GM18505 (cell line): ENCODE results near the gene OGG1.
A peak's percentile ranks its signal among the peaks of the same experiment; 100 is the strongest.

Experiments
- ATAC-seq: cut with Tn5 transposase; IDR thresholded peaks from one replicate; pipeline ENCODE4 v1.9.1; 2021; ENCODE audit not compliant: unreplicated experiment
- POLR2A ChIP-seq: IDR thresholded peaks from 4 replicates; pipeline ENCODE4 v1.6.1; 2011; ENCODE audit warnings: borderline replicate concordance; ENCODE audit not compliant: insufficient read depth, insufficient read length; ENCODE audit errors: extremely low read depth

Gene OGG1

DNA sequence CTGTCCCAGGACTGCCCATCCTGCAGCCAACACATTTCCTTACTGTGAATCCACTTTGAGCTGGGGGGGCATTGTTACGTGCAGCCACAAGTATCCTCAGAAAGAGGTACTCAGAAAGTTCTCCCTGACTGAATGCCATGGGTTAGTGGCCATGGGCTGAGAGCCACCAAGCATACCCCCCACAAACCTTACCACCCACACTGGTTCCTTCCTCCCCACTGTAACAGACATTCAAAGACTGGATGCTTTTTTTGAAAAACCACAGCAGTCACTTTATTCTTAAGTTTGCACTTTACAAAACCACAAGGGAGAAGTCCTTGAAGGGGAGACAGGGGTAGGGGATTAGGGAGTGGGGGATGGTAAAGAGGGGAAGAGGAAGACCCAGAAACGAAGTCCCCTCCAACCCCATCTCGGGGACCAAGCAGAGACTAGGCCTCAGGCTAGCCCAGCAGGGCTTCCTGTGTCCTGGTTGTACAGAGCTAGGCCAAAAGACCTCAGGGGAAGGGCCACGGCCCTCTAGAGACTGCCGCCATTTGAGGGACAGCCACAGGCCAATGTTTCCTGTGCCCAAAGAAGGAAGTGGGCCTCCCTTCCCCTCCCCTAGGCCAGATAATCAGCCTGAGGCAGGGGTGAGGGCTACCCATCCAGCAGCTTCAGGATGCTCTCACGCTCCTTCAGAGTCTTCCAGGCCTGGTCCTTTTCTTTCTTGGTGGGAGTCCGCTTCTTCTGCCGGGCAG is 30.1 kb downstream of the OGG1 start:
- TF ChIP-seq POLR2A, result no peak
- ATAC-seq, result peak; percentile 53

DNA sequence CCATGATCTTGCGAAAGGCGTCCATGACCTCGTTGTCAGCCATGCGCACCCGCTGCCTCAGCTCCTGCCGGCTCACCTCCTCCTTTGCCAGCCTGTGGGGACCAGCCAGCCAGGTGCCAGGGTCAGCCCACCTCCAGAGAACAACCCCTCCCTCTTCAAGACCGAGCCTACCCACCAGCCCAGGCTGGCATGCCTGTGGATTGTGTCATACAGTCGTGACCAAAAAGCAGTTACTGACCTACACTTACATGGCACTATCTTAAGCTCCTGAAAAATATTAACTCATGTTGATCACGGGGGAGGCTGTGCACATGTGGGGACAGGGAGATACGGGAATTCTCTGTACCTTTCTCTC is 30.7 kb downstream of the OGG1 start:
- no peak for ATAC-seq
- TF ChIP-seq POLR2A, result no peak

GRCh38 chr3:9780910-9781309 is 31.2 kb downstream of the OGG1 start:
- TF ChIP-seq POLR2A, result no peak
- ATAC-seq, result no peak

GRCh38 chr3:9781551-9781950 is 31.8 kb downstream of the OGG1 start:
- TF ChIP-seq POLR2A, result no peak
- ATAC-seq, result no peak

- TF ChIP-seq POLR2A, result no peak
- no peak for ATAC-seq
Measured at GRCh38 chr3:9781978-9782603, 32.3 kb downstream of the OGG1 start.

GRCh38 chr3:9782770-9783169 is 33.0 kb downstream of the OGG1 start:
- TF ChIP-seq POLR2A, result no peak

GRCh38 chr3:9783954-9784353 is 34.2 kb downstream of the OGG1 start:
- no peak for TF ChIP-seq POLR2A
- ATAC-seq, result no peak

More at GRCh38 chr3:9782770-9783169, 33.0 kb downstream of the OGG1 start:
- ATAC-seq, result no peak

DNA sequence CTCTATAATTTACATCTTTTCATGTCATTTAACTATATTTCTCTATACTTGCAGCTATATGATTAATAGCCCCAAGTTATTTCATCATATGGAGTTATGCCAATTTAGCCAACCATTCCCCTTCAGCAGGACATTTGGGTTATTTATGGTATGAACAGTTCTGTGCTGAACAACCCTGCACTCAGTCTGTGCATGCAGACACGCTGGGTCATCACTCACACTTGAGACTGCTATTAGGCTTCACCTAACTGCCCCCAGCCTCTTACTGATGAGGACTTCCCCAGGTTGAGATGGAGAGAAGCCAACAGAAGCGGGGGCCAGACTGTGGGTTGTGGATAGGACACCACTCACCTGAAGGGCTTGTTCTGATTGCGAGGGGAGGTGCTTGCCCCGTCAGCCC is 35.2 kb downstream of the OGG1 start:
- TF ChIP-seq POLR2A, result no peak
- no peak for ATAC-seq

- ATAC-seq, result no peak
- no peak for TF ChIP-seq POLR2A
Measured at GRCh38 chr3:9785602-9786001, 35.9 kb downstream of the OGG1 start.

DNA sequence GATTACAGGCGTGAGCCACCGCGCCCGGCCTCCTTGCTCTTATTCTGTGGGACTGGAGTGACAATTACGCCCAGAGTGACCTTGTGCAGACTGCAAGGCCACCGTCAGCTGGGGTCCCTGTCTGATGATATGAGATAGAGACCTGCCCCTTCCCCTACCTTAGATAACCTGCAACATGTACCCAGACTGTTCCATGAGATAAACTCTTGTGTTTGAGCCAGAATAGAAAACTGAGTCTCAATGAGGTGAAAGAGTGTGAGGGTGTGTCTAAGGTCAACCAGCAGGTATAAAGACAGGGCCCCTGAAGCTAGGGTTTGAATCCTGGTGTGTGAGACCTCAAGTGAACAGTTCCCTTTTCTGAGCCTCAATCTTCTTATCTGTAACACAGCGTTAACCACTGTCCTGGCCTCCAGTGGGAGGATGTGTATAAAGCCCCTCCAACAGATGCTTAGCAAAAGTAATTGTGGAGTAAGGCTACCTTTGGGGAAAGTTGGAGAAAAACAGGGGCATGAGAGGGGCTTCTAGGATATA is 36.5 kb downstream of the OGG1 start:
- TF ChIP-seq POLR2A, result no peak

DNA sequence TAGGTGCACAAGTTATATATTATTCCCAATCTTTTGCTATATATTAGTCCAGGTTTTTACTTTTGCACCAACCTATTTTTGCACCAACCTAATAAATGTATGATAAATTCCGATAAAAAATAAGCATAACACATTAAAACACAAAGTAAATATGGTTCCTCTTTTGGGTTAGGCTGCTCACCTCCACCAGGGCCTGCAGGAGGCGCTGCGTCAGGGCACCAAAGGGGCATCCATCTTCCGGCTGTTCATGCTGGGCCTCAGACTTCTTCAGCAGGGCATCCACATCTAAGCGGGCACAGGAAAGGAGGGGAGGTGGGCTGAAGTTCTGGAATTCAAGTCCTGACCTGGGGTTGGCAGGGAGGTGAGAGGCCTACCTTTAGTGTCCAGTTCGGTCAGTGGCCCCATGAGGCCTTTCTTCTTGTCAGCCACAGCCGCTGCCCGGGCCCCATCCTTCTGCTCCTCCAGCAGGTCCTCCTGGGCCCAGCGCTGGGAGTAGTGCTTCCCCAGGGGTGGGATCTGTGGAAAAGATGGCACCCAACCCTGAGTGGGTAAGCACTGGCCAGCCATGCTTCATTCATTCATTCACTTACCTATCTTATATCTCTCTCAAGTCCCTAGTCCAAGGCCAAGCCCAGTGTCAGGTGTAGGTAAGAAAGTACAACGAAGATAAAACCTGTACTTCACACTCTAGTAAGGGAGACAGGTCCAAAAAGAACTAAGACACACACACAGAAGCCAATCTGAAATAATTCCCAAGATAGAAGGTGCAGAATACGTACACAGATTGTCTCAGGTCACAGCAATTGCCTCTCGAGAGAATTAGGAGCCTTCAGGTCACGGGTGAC is 37.3 kb downstream of the OGG1 start:
- TF ChIP-seq POLR2A, result no peak
- ATAC-seq, result no peak

More for the DNA sequence above, 36.5 kb downstream of the OGG1 start:
- ATAC-seq, result no peak

DNA sequence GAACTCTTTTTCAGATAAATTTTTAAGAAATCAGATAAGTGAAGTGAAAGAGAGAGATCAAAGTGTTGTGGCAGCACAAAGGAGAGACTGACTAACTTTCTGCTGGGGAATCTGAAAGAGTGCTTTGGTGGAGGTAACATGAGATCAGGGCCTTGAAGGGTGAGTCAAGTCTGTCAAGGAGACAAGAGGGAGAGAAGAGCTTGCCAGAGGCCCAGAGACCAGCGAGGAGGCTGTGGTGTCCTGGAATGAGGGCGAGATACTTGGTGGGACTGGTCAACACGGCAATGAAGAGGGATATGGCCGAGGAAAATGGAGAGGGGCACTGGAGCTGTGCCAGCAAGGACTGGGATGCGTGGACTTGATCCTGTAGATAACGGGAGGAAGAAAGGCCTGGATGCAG is 38.0 kb downstream of the OGG1 start:
- ATAC-seq, result no peak
- TF ChIP-seq POLR2A, result no peak

DNA sequence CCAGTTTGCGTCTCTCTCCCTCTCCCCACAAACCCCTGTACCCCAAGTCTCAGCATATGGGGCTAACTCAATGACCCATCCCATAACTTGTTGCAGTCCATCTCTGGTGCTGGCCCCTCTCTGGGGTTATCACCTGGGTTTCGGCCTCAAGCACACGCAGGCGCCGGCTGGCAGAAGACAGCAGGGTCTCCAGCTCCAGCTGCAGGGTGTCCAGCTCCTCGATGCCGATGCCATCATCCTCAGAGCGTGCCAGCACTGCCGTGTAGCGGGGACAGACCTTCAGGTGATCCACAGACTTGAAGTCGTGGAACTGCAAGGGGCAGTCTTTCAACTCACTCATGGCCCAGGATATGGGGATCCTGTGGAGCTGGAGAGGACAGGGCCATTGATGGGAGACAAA is 41.4 kb downstream of the OGG1 start:
- no peak for TF ChIP-seq POLR2A
- no peak for ATAC-seq
